ENCODE results near the gene NPAS3. TPM values are rescaled to one million over a fixed set of nuclear protein-coding genes. Genes with fewer than 3 reads are reported as not detected.
A peak's percentile ranks its signal among the peaks of the same experiment; 100 is the strongest.

Gene NPAS3
- total RNA-seq, 6 experiments from 2014 or later: 0.11 to 0.83 (median 0.21) TPM; not detected in 2

GRCh38 chr14:33127531-33127930 is 188.9 kb downstream of the NPAS3 start:
- intact Hi-C loops (cut with DNase I): no loop called here
- DNase-seq (no peak), ATAC-seq (peak in 2 of 4 donors; percentile 53 to 61)
- Histone ChIP-seq H3K36me3 (no peaks in the 10 kb centered on the region), H3K9me3 (no peaks in the 10 kb centered on the region), H3K4me1 (no peaks in the 10 kb centered on the region), H3K27ac (no peak overlapping the region), H3K4me3 (no peak overlapping the region), H3K27me3 (no peaks in the 10 kb centered on the region)
- 13% methylated on average over 1 of the region's 1 CpG for WGBS (ENCODE audit: insufficient coverage, low coverage, low lambda C conversion rate, missing lambda C conversion rate)
- TF ChIP-seq CTCF (IDR thresholded peaks at IDR 0.05) (no peak), POLR2A (IDR thresholded peaks at IDR 0.05) (no peak)

- Histone ChIP-seq H3K4me3 (no peak overlapping the region), H3K27ac (no peak overlapping the region), H3K27me3 (no peaks in the 10 kb centered on the region), H3K4me1 (no peaks in the 10 kb centered on the region), H3K9me3 (no peaks in the 10 kb centered on the region), H3K36me3 (no peaks in the 10 kb centered on the region)
- intact Hi-C loops (cut with DNase I): no loop called here
- TF ChIP-seq CTCF (IDR thresholded peaks at IDR 0.05) (no peak), POLR2A (IDR thresholded peaks at IDR 0.05) (no peak)
- 69% methylated on average over 2 of the region's 2 CpGs for WGBS (ENCODE audit: insufficient coverage, low coverage, low lambda C conversion rate, missing lambda C conversion rate)
- no peak for ATAC-seq
- no peak for DNase-seq
These were observed 193.1 kb downstream of the NPAS3 start for GRCh38 chr14:33131801-33132200.

GRCh38 chr14:33134162-33134561 is 195.5 kb downstream of the NPAS3 start:
- intact Hi-C loops (cut with DNase I): no loop called here
- 22% methylated on average over 4 of the region's 4 CpGs for WGBS (ENCODE audit: insufficient coverage, low coverage, low lambda C conversion rate, missing lambda C conversion rate)
- ATAC-seq: no peak

GRCh38 chr14:33134975-33135374 is 196.3 kb downstream of the NPAS3 start:
- no peak for ATAC-seq

More at GRCh38 chr14:33134162-33134561, 195.5 kb downstream of the NPAS3 start:
- no peak for DNase-seq
- Histone ChIP-seq H3K4me3 (no peak overlapping the region), H3K4me1 (no peaks in the 10 kb centered on the region), H3K36me3 (no peaks in the 10 kb centered on the region), H3K27ac (no peak overlapping the region), H3K9me3 (no peaks in the 10 kb centered on the region), H3K27me3 (no peaks in the 10 kb centered on the region)
- TF ChIP-seq POLR2A (IDR thresholded peaks at IDR 0.05): no peak
- no peak for TF ChIP-seq CTCF (IDR thresholded peaks at IDR 0.05)

More at GRCh38 chr14:33134975-33135374, 196.3 kb downstream of the NPAS3 start:
- no peak for DNase-seq
- Histone ChIP-seq H3K9me3 (no peaks in the 10 kb centered on the region), H3K4me3 (no peak overlapping the region), H3K4me1 (no peaks in the 10 kb centered on the region), H3K36me3 (no peaks in the 10 kb centered on the region), H3K27me3 (no peaks in the 10 kb centered on the region), H3K27ac (no peak overlapping the region)
- TF ChIP-seq POLR2A (IDR thresholded peaks at IDR 0.05) (no peak), CTCF (IDR thresholded peaks at IDR 0.05) (no peak)
- WGBS (ENCODE audit: insufficient coverage, low coverage, low lambda C conversion rate, missing lambda C conversion rate): 59% methylated on average over 3 of the region's 3 CpGs
- intact Hi-C loops (cut with DNase I): no loop called here
